ENCODE data around the gene SPX.

The SPX gene

DNA sequence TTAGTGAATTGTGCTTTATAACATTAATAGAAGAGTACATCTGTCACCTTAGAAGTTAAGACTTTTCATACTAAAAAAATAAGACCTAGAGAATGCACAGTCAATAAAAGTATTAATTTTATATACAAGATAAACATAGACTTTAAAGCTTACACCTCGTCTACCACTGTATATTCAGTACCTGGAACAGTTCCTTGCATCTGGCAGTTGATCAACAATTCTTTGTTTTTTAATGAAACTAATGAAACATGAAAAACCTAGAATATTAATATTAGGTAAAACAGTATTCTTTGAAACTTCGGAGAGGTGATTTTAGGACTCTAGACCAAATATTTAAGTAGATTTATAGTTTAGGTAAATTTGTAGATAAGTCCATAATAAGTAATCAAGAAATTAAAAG, 20.2 kb upstream of the SPX start:
- Histone ChIP-seq H3K27ac (ENCODE audit: low read length) (no peak overlapping the region), H3K4me1 (ENCODE audit: control insufficient read depth, insufficient read depth, low read length) (peaks cover 6% of the 10 kb centered on the region), H3K9me3 (ENCODE audit: control insufficient read depth in 2 of 2, low read length in 2 of 2) (no peaks in the 10 kb centered on the region), H3K9ac (ENCODE audit: low read length in 2 of 2) (no peak overlapping the region), H3K36me3 (ENCODE audit: control insufficient read depth in 2 of 2, insufficient read depth in 2 of 2, low read length in 2 of 2) (no peaks in the 10 kb centered on the region), H3K4me3 (ENCODE audit: low read length in 2 of 2) (no peak overlapping the region), H3K27me3 (ENCODE audit: control insufficient read depth in 1 of 2, insufficient read depth in 2 of 2, low read length in 2 of 2) (no peaks in the 10 kb centered on the region)

DNA sequence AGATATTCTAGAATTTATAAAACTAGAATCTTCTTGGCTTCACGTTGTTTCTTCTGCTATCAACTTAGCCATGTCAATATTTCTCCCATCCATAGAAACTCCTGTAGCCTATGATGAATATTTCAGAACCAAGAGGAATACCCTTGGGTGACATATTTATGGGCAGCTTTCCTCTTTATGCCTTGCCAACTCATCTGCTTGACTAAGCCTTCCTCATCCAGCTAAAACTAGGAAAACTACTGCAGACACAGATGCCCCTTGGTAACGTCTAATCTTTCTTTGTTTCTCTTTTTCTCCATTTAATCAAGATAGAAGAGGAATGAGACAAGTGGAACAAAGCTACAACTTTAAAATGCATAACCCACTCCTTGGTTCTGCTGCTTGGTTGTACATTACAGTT, 18.2 kb upstream of the SPX start:
- H3K4me1 ChIP-seq (ENCODE audit: control insufficient read depth, insufficient read depth, low read length): peaks cover 2% of the 10 kb centered on the region
- no peak overlapping the region for H3K9ac ChIP-seq (ENCODE audit: low read length in 2 of 2)
- no peak overlapping the region for H3K27ac ChIP-seq (ENCODE audit: low read length)
- no peaks in the 10 kb centered on the region for H3K27me3 ChIP-seq (ENCODE audit: control insufficient read depth in 1 of 2, insufficient read depth in 2 of 2, low read length in 2 of 2)
- peaks cover 0 to 3% of the 10 kb centered on the region in 2 donors for H3K36me3 ChIP-seq (ENCODE audit: control insufficient read depth in 2 of 2, insufficient read depth in 2 of 2, low read length in 2 of 2)
- no peaks in the 10 kb centered on the region for H3K9me3 ChIP-seq (ENCODE audit: control insufficient read depth in 2 of 2, low read length in 2 of 2)
- H3K4me3 ChIP-seq (ENCODE audit: low read length in 2 of 2): no peak overlapping the region

DNA sequence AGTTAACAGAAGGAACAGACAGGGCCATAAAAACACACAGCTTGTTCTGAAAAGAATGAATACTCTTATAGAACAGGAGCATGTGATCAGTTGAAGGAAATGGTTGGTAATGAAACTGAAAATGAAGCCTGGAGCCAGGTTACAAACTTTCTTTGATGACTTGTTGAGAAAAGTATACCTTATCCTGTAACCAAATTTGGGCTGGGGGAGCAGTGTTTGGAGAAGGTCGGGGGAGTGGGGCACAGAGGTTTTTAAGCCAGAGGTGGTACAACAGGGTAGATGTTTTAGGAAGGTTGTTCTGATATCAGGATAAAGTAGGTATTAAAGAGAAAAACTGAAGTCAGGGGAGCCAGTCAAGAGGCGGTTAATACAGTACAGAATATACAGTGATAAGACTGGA, 16.3 kb upstream of the SPX start:
- Histone ChIP-seq H3K4me3 (ENCODE audit: low read length in 2 of 2) (no peak overlapping the region), H3K36me3 (ENCODE audit: control insufficient read depth in 2 of 2, insufficient read depth in 2 of 2, low read length in 2 of 2) (peaks cover 0 to 7% of the 10 kb centered on the region in 2 donors), H3K9me3 (ENCODE audit: control insufficient read depth in 2 of 2, low read length in 2 of 2) (no peaks in the 10 kb centered on the region), H3K9ac (ENCODE audit: low read length in 2 of 2) (no peak overlapping the region), H3K4me1 (ENCODE audit: control insufficient read depth, insufficient read depth, low read length) (no peaks in the 10 kb centered on the region), H3K27ac (ENCODE audit: low read length) (no peak overlapping the region), H3K27me3 (ENCODE audit: control insufficient read depth in 1 of 2, insufficient read depth in 2 of 2, low read length in 2 of 2) (no peaks in the 10 kb centered on the region)

GRCh38 chr12:21516281-21516680, 9.8 kb upstream of the SPX start:
- H3K4me3 ChIP-seq (ENCODE audit: low read length in 2 of 2): no peak overlapping the region
- peaks cover 3 to 14% of the 10 kb centered on the region in 2 donors for H3K36me3 ChIP-seq (ENCODE audit: control insufficient read depth in 2 of 2, insufficient read depth in 2 of 2, low read length in 2 of 2)
- H3K27ac ChIP-seq (ENCODE audit: low read length): no peak overlapping the region
- no peaks in the 10 kb centered on the region for H3K9me3 ChIP-seq (ENCODE audit: control insufficient read depth in 2 of 2, low read length in 2 of 2)
- no peaks in the 10 kb centered on the region for H3K27me3 ChIP-seq (ENCODE audit: control insufficient read depth in 1 of 2, insufficient read depth in 2 of 2, low read length in 2 of 2)
- no peaks in the 10 kb centered on the region for H3K4me1 ChIP-seq (ENCODE audit: control insufficient read depth, insufficient read depth, low read length)
- H3K9ac ChIP-seq (ENCODE audit: low read length in 2 of 2): no peak overlapping the region

DNA sequence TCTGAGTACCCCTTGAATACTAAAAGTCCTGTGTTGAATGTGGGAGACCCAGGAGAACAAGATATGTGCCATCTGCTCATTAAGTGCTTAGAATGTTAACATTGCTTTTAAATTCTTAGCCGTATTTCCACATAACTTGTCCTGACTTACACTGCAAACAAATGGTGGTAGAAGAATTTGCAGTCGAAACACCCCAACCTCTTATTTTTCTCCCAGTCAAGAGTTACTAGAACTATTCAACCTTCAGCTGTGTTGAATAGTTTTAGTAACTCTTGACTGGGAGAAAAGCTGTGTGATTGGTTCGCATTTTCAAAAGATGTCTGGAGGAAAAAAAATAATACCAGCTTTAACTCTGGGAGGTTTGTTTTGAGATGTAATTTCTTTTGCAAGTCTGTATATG, 7.6 kb upstream of the SPX start:
- no peak overlapping the region for H3K4me3 ChIP-seq (ENCODE audit: low read length in 2 of 2)
- no peaks in the 10 kb centered on the region for H3K9me3 ChIP-seq (ENCODE audit: control insufficient read depth in 2 of 2, low read length in 2 of 2)
- no peak overlapping the region for H3K27ac ChIP-seq (ENCODE audit: low read length)
- H3K4me1 ChIP-seq (ENCODE audit: control insufficient read depth, insufficient read depth, low read length): no peaks in the 10 kb centered on the region
- H3K9ac ChIP-seq (ENCODE audit: low read length in 2 of 2): no peak overlapping the region
- peaks cover 3 to 7% of the 10 kb centered on the region in 2 donors for H3K36me3 ChIP-seq (ENCODE audit: control insufficient read depth in 2 of 2, insufficient read depth in 2 of 2, low read length in 2 of 2)
- no peaks in the 10 kb centered on the region for H3K27me3 ChIP-seq (ENCODE audit: control insufficient read depth in 1 of 2, insufficient read depth in 2 of 2, low read length in 2 of 2)

DNA sequence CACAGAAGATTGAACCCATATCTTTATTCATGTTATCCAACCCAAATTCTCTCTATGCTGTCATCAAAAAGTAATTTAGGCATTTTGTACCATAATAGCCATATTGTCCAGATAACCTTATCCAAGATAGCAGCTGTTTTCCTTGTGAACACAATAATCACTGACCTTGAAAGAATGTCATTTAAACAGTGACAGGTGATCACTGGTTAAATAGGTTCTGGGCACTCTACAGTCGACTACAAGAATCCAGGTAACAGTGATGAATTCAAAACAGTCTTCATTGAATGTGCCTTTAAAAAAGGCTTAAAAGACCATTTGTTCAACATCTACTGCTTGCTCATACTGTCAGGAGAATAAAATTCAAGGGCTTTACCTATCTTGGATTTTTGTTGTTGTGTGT, 4.6 kb upstream of the SPX start:
- no peaks in the 10 kb centered on the region for H3K36me3 ChIP-seq (ENCODE audit: control insufficient read depth in 2 of 2, insufficient read depth in 2 of 2, low read length in 2 of 2)
- H3K4me1 ChIP-seq (ENCODE audit: control insufficient read depth, insufficient read depth, low read length): no peaks in the 10 kb centered on the region
- H3K27ac ChIP-seq (ENCODE audit: low read length): no peak overlapping the region
- H3K4me3 ChIP-seq (ENCODE audit: low read length in 2 of 2): no peak overlapping the region
- no peak overlapping the region for H3K9ac ChIP-seq (ENCODE audit: low read length in 2 of 2)
- H3K27me3 ChIP-seq (ENCODE audit: control insufficient read depth in 1 of 2, insufficient read depth in 2 of 2, low read length in 2 of 2): no peaks in the 10 kb centered on the region
- H3K9me3 ChIP-seq (ENCODE audit: control insufficient read depth in 2 of 2, low read length in 2 of 2): no peaks in the 10 kb centered on the region

DNA sequence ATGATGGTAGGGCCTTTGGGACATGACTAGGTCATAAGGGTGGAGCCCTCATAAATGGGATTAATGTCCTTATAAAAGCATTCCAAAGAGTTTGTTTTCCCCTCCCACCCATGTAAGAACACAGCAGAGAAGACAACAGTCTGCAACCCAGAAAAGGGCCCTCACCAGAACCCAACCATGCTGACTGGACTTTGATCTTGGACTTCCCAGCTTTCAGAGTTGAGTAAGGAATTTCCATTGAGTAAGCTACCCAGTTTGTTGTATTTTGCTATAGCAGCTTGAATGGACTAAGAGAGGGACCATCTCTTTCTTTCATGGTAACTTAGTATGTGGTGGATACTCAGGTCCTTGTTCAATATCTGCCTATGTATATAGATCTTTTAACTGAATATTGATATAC, 2.9 kb upstream of the SPX start:
- H3K36me3 ChIP-seq (ENCODE audit: control insufficient read depth in 2 of 2, insufficient read depth in 2 of 2, low read length in 2 of 2): no peaks in the 10 kb centered on the region
- no peaks in the 10 kb centered on the region for H3K27me3 ChIP-seq (ENCODE audit: control insufficient read depth in 1 of 2, insufficient read depth in 2 of 2, low read length in 2 of 2)
- H3K9me3 ChIP-seq (ENCODE audit: control insufficient read depth in 2 of 2, low read length in 2 of 2): no peaks in the 10 kb centered on the region
- H3K27ac ChIP-seq (ENCODE audit: low read length): no peak overlapping the region
- H3K4me3 ChIP-seq (ENCODE audit: low read length in 2 of 2): no peak overlapping the region
- H3K9ac ChIP-seq (ENCODE audit: low read length in 2 of 2): no peak overlapping the region
- H3K4me1 ChIP-seq (ENCODE audit: control insufficient read depth, insufficient read depth, low read length): no peaks in the 10 kb centered on the region

- no peaks in the 10 kb centered on the region for H3K27me3 ChIP-seq (ENCODE audit: control insufficient read depth in 1 of 2, insufficient read depth in 2 of 2, low read length in 2 of 2)
- H3K9ac ChIP-seq (ENCODE audit: low read length in 2 of 2): peak overlapping the region; percentile 54 to 58
- H3K36me3 ChIP-seq (ENCODE audit: control insufficient read depth in 2 of 2, insufficient read depth in 2 of 2, low read length in 2 of 2): no peaks in the 10 kb centered on the region
- peak overlapping the region; percentile 58 for H3K27ac ChIP-seq (ENCODE audit: low read length)
- H3K4me3 ChIP-seq (ENCODE audit: low read length in 2 of 2): peak overlapping the region; percentile 60 to 80
- H3K4me1 ChIP-seq (ENCODE audit: control insufficient read depth, insufficient read depth, low read length): peaks cover 5% of the 10 kb centered on the region
- no peaks in the 10 kb centered on the region for H3K9me3 ChIP-seq (ENCODE audit: control insufficient read depth in 2 of 2, low read length in 2 of 2)
These were observed 737 bp downstream of the SPX start for GRCh38 chr12:21526721-21527345.

- Histone ChIP-seq H3K4me1 (ENCODE audit: control insufficient read depth, insufficient read depth, low read length) (peaks cover 5% of the 10 kb centered on the region), H3K27me3 (ENCODE audit: control insufficient read depth in 1 of 2, insufficient read depth in 2 of 2, low read length in 2 of 2) (no peaks in the 10 kb centered on the region), H3K9ac (ENCODE audit: low read length in 2 of 2) (peak overlapping the region; percentile 54 to 58), H3K4me3 (ENCODE audit: low read length in 2 of 2) (peak overlapping the region; percentile 60 to 80), H3K27ac (ENCODE audit: low read length) (peak overlapping the region; percentile 58), H3K9me3 (ENCODE audit: control insufficient read depth in 2 of 2, low read length in 2 of 2) (no peaks in the 10 kb centered on the region), H3K36me3 (ENCODE audit: control insufficient read depth in 2 of 2, insufficient read depth in 2 of 2, low read length in 2 of 2) (no peaks in the 10 kb centered on the region)
These were observed 1.5 kb downstream of the SPX start for GRCh38 chr12:21527451-21528180.

DNA sequence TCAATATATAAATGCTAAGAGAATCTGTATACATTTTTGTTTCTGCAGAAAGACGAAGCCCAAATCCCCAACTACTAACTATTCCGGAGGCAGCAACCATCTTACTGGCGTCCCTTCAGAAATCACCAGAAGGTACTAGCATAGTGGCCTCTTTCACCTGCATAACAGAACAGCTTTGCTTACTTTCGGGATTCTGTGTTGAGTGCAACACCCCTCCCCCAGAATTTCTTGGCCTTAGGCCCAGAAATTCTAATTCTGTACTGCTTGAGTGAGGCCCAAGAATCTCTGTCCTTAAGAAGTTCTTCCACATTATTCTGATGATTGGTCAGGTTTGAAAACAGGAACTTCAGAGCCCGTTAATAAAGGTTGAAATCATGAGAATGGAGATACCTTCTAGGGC, 2.9 kb downstream of the SPX start:
- Histone ChIP-seq H3K27ac (ENCODE audit: low read length) (peak overlapping the region; percentile 59), H3K4me1 (ENCODE audit: control insufficient read depth, insufficient read depth, low read length) (peaks cover 5% of the 10 kb centered on the region), H3K9me3 (ENCODE audit: control insufficient read depth in 2 of 2, low read length in 2 of 2) (no peaks in the 10 kb centered on the region), H3K27me3 (ENCODE audit: control insufficient read depth in 1 of 2, insufficient read depth in 2 of 2, low read length in 2 of 2) (no peaks in the 10 kb centered on the region), H3K9ac (ENCODE audit: low read length in 2 of 2) (no peak overlapping the region), H3K4me3 (ENCODE audit: low read length in 2 of 2) (peak overlapping the region in 1 of 2 donors; percentile 24), H3K36me3 (ENCODE audit: control insufficient read depth in 2 of 2, insufficient read depth in 2 of 2, low read length in 2 of 2) (no peaks in the 10 kb centered on the region)

GRCh38 chr12:21529456-21529855, 3.4 kb downstream of the SPX start:
- Histone ChIP-seq H3K9ac (ENCODE audit: low read length in 2 of 2) (no peak overlapping the region), H3K27me3 (ENCODE audit: control insufficient read depth in 1 of 2, insufficient read depth in 2 of 2, low read length in 2 of 2) (no peaks in the 10 kb centered on the region), H3K4me1 (ENCODE audit: control insufficient read depth, insufficient read depth, low read length) (peaks cover 5% of the 10 kb centered on the region), H3K36me3 (ENCODE audit: control insufficient read depth in 2 of 2, insufficient read depth in 2 of 2, low read length in 2 of 2) (no peaks in the 10 kb centered on the region), H3K27ac (ENCODE audit: low read length) (peak overlapping the region; percentile 59), H3K9me3 (ENCODE audit: control insufficient read depth in 2 of 2, low read length in 2 of 2) (no peaks in the 10 kb centered on the region), H3K4me3 (ENCODE audit: low read length in 2 of 2) (peak overlapping the region; percentile 18 to 24)

Data from stomach smooth muscle (tissue), 2 donors.